Natural killer cell (primary cell): ENCODE results near the gene ANTXR2. TPM values are rescaled to one million over a fixed set of nuclear protein-coding genes. Genes with fewer than 3 reads are reported as not detected.

Experiments
- ATAC-seq, 3 donors: fragments of 150-1000 bp in 2 of 3; fragments of 200-7000 bp in 1 of 3; cut with Tn5 transposase; 1 replicate in 1 of 3; 2 replicates in 2 of 3; pipeline ENCODE4 v1.10.0; 2021; ENCODE audit warnings: mild to moderate bottlenecking in 2 of 3, moderate library complexity in 2 of 3
- DNase-seq, 2 donors: peaks; one replicate each; pipeline versions ENCODE4 v3.0.0 to v3.0.0-alpha.2; 2013 to 2021; ENCODE audit warnings: mixed read lengths in 1 of 2
- H3K27ac ChIP-seq: one replicate; pipeline ENCODE4 v1.5.1; 2013; ENCODE audit warnings: mild to moderate bottlenecking, low read length
- H3K27me3 ChIP-seq: one replicate; pipeline ENCODE4 v1.6.1; 2013; ENCODE audit warnings: low read length; ENCODE audit not compliant: control insufficient read depth, insufficient read depth
- H3K36me3 ChIP-seq: one replicate; pipeline ENCODE4 v1.6.1; 2013; ENCODE audit warnings: low read length; ENCODE audit not compliant: control insufficient read depth, insufficient read depth
- H3K4me1 ChIP-seq: one replicate; pipeline ENCODE4 v1.6.1; 2013; ENCODE audit warnings: low read length; ENCODE audit not compliant: control insufficient read depth, insufficient read depth
- H3K4me3 ChIP-seq: one replicate; pipeline ENCODE4 v1.5.1; 2013; ENCODE audit warnings: low read length
- H3K9me3 ChIP-seq: one replicate; pipeline ENCODE4 v1.6.1; 2013; ENCODE audit warnings: low read length; ENCODE audit not compliant: control insufficient read depth, insufficient read depth
- H3K27ac Mint-ChIP-seq, 2 donors: one replicate each; pipeline ENCODE4 v1.8.0; 2022; ENCODE audit warnings: mild to moderate bottlenecking in 2 of 2, mixed read lengths in 2 of 2, moderate library complexity in 1 of 2
- H3K27me3 Mint-ChIP-seq, 2 donors: one replicate each; pipeline ENCODE4 v1.8.0; 2022; ENCODE audit warnings: low read depth in 2 of 2, mixed read lengths in 2 of 2
- H3K36me3 Mint-ChIP-seq: one replicate; pipeline ENCODE4 v1.8.0; 2022; ENCODE audit warnings: mixed read lengths
- H3K4me1 Mint-ChIP-seq, 2 donors: one replicate each; pipeline ENCODE4 v1.8.0; 2022; ENCODE audit warnings: mixed read lengths in 2 of 2
- H3K4me3 Mint-ChIP-seq: one replicate; pipeline ENCODE4 v1.8.0; 2022; ENCODE audit warnings: mild to moderate bottlenecking, moderate library complexity, mixed read lengths
- H3K9me3 Mint-ChIP-seq, 2 donors: one replicate each; pipeline ENCODE4 v1.8.0; 2022; ENCODE audit warnings: mixed read lengths in 2 of 2
- CTCF ChIP-seq: fragments of 200-600 bp; IDR thresholded peaks from one replicate; pipeline ENCODE4 v1.8.0; 2022; ENCODE audit warnings: antibody characterized with exemption
- WGBS: methylation state at CpG from one replicate; pipeline ENCODE4 v1.1.7; 2013; ENCODE audit warnings: missing lambda C conversion rate; ENCODE audit not compliant: insufficient coverage; 5-methylcytosine and 5-hydroxymethylcytosine counted together
- intact Hi-C: fragments of 100-400 bp; cut with micrococcal nuclease; formaldehyde crosslinking; loops from one replicate; pipeline ENCODE4 v1.14.2; 2022
- total RNA-seq, 4 donors: library from RNA; stranded (reverse); fragments of 120-200 nt in 1 of 4; gene quantifications; one replicate each; pipeline versions ENCODE4 v1.2.3 to v1.2.4, GENCODE V29; 2013 to 2022

ANTXR2 gene
- total RNA-seq, 3 donors from 2014 or later (not counting 1 experiment from before 2014, with no cell fraction given), result 7.8 to 28.3 (median 10.0) TPM

GRCh38 chr4:80058740-80059139, 14.3 kb downstream of the ANTXR2 start:
- 0% methylated on average over 2 of the region's 2 CpGs for WGBS
- intact Hi-C loops, result loop anchor here (2.0 to 5.0 kb wide), 2 partner anchors 14 to 124 kb away; partner anchors contain the start of gene ANTXR2

GRCh38 chr4:80054375-80054774, 18.7 kb downstream of the ANTXR2 start:
- Histone ChIP-seq H3K27ac (no peak overlapping the region), H3K36me3 (peaks cover 11% of the 10 kb centered on the region), H3K27me3 (no peaks in the 10 kb centered on the region), H3K9me3 (no peaks in the 10 kb centered on the region), H3K4me1 (peaks cover 4% of the 10 kb centered on the region), H3K4me3 (no peak overlapping the region)
- ATAC-seq (no peak), DNase-seq (no peak)
- TF ChIP-seq CTCF, result no peak
- peak overlapping the region in 1 of 2 donors; percentile 48 for H3K27ac Mint-ChIP-seq
- H3K4me1 Mint-ChIP-seq, result peaks cover 11 to 12% of the 10 kb centered on the region in 2 donors
- no peaks in the 10 kb centered on the region for H3K27me3 Mint-ChIP-seq
- intact Hi-C loops, result no loop called here
- no peaks in the 10 kb centered on the region for H3K36me3 Mint-ChIP-seq
- H3K4me3 Mint-ChIP-seq, result no peak overlapping the region
- WGBS, result 100% methylated on average over 1 of the region's 4 CpGs
- no peaks in the 10 kb centered on the region for H3K9me3 Mint-ChIP-seq

More at GRCh38 chr4:80058740-80059139, 14.3 kb downstream of the ANTXR2 start:
- Mint-ChIP-seq H3K9me3 (no peaks in the 10 kb centered on the region), H3K4me3 (peak overlapping the region; percentile 74), H3K4me1 (peaks cover 11 to 12% of the 10 kb centered on the region in 2 donors), H3K36me3 (no peaks in the 10 kb centered on the region), H3K27me3 (no peaks in the 10 kb centered on the region), H3K27ac (peak overlapping the region; percentile 90 to 95)
- peak overlapping the region; percentile 11 for H3K4me3 ChIP-seq
- DNase-seq, result peak in 1 of 2 donors; percentile 90
- no peak for TF ChIP-seq CTCF
- peaks cover 11% of the 10 kb centered on the region for H3K36me3 ChIP-seq
- peak; percentile 93 to 97 (median 96) for ATAC-seq
- H3K27me3 ChIP-seq, result no peaks in the 10 kb centered on the region
- H3K9me3 ChIP-seq, result no peaks in the 10 kb centered on the region
- peaks cover 6% of the 10 kb centered on the region for H3K4me1 ChIP-seq
- peak overlapping the region; percentile 80 for H3K27ac ChIP-seq

GRCh38 chr4:80053140-80053910, 19.7 kb downstream of the ANTXR2 start:
- intact Hi-C loops, result no loop called here
- peak overlapping the region in 1 of 2 donors; percentile 48 for H3K27ac Mint-ChIP-seq
- H3K27ac ChIP-seq, result no peak overlapping the region
- H3K36me3 ChIP-seq, result peaks cover 14% of the 10 kb centered on the region
- no peaks in the 10 kb centered on the region for H3K27me3 ChIP-seq
- no peaks in the 10 kb centered on the region for H3K9me3 Mint-ChIP-seq
- DNase-seq (no peak), ATAC-seq (no peak)
- no peak overlapping the region for H3K4me3 Mint-ChIP-seq
- no peak overlapping the region for H3K4me3 ChIP-seq
- H3K27me3 Mint-ChIP-seq, result no peaks in the 10 kb centered on the region
- H3K36me3 Mint-ChIP-seq, result no peaks in the 10 kb centered on the region
- peaks cover 4% of the 10 kb centered on the region in 2 donors for H3K4me1 Mint-ChIP-seq
- WGBS, result no CpG with 5 or more reads among the region's 1 CpG
- H3K4me1 ChIP-seq, result no peaks in the 10 kb centered on the region
- TF ChIP-seq CTCF, result no peak
- no peaks in the 10 kb centered on the region for H3K9me3 ChIP-seq
